Measurements from ENCODE around the gene DYNC1I2.

Gene DYNC1I2

GRCh38 chr2:171709011-171709685, 21.9 kb downstream of the DYNC1I2 start:
- ChIA-PET CTCF (no interaction called here), POLR2A (ENCODE audit: low non-redundant PET) (no interaction called here)
- DNase-seq (ENCODE audit: low spot score) = no peak
- peak overlapping the region; percentile 59 for H3K27ac ChIP-seq
- no peak for TF ChIP-seq CTCF (conservative IDR thresholded peaks at IDR 0.05; ENCODE audit: low read depth)

- ChIA-PET CTCF (interaction anchor here (0.6 kb wide), 1 partner anchor 212 kb away, joined by 4 read pairs; no protein-coding TSS in a partner anchor), POLR2A (ENCODE audit: low non-redundant PET) (no interaction called here)
- peak overlapping the region; percentile 52 for H3K27ac ChIP-seq
- no peak for DNase-seq (ENCODE audit: low spot score)
- TF ChIP-seq CTCF (conservative IDR thresholded peaks at IDR 0.05; ENCODE audit: low read depth) = no peak
Observed at GRCh38 chr2:171711351-171711750, 24.1 kb downstream of the DYNC1I2 start.

GRCh38 chr2:171712051-171712450, 24.8 kb downstream of the DYNC1I2 start:
- no peak for TF ChIP-seq CTCF (conservative IDR thresholded peaks at IDR 0.05; ENCODE audit: low read depth)
- no peak overlapping the region for H3K27ac ChIP-seq
- ChIA-PET POLR2A (ENCODE audit: low non-redundant PET) (no interaction called here), CTCF (no interaction called here)
- peak; percentile 22 for DNase-seq (ENCODE audit: low spot score)

GRCh38 chr2:171718720-171719119, 31.5 kb downstream of the DYNC1I2 start:
- ChIA-PET CTCF (interaction anchor here (0.6 kb wide), 1 partner anchor 15 kb away, joined by 3 read pairs; no protein-coding TSS in a partner anchor), POLR2A (ENCODE audit: low non-redundant PET) (no interaction called here)
- DNase-seq (ENCODE audit: low spot score) = no peak
- TF ChIP-seq CTCF (conservative IDR thresholded peaks at IDR 0.05; ENCODE audit: low read depth) = no peak
- H3K27ac ChIP-seq = no peak overlapping the region

- H3K27ac ChIP-seq = no peak overlapping the region
- ChIA-PET POLR2A (ENCODE audit: low non-redundant PET) (no interaction called here), CTCF (no interaction called here)
- no peak for TF ChIP-seq CTCF (conservative IDR thresholded peaks at IDR 0.05; ENCODE audit: low read depth)
- no peak for DNase-seq (ENCODE audit: low spot score)
Observed at GRCh38 chr2:171719660-171720059, 32.4 kb downstream of the DYNC1I2 start.

- ChIA-PET CTCF (interaction anchor here (0.6 to 1.4 kb wide), 2 partner anchors 18 to 254 kb away, joined by 3 to 4 read pairs; no protein-coding TSS in a partner anchor), POLR2A (ENCODE audit: low non-redundant PET) (no interaction called here)
- no peak overlapping the region for H3K27ac ChIP-seq
- DNase-seq (ENCODE audit: low spot score) = no peak
- no peak for TF ChIP-seq CTCF (conservative IDR thresholded peaks at IDR 0.05; ENCODE audit: low read depth)
Observed at GRCh38 chr2:171723716-171724683, 36.7 kb downstream of the DYNC1I2 start.

All from RWPE1 (cell line).